Loucy (cell line): Measurements from ENCODE around the gene MTF1.

Experiments
- H2AFZ ChIP-seq: fragments of 200-600 bp; sonication (generic); 2 replicates; pipeline ENCODE4 v1.6.0; 2016; ENCODE audit warnings: antibody characterized with exemption, mild to moderate bottlenecking, low read length, moderate library complexity
- H3F3A ChIP-seq: fragments of 200-600 bp; 2 replicates; pipeline ENCODE4 v1.6.0; 2016; ENCODE audit warnings: antibody characterized with exemption, low read depth, mild to moderate bottlenecking
- H3K27me3 ChIP-seq: fragments of 200-600 bp; sonication (generic); 2 replicates; pipeline ENCODE4 v1.6.1; 2014; ENCODE audit warnings: low read length, mild to moderate bottlenecking; ENCODE audit not compliant: insufficient read depth, poor library complexity, severe bottlenecking
- H3K36me3 ChIP-seq: fragments of 200-600 bp; sonication (generic); 2 replicates; pipeline ENCODE4 v1.6.1; 2016; ENCODE audit warnings: low read length; ENCODE audit not compliant: insufficient read depth
- H3K4me1 ChIP-seq: fragments of 200-600 bp; sonication (generic); 2 replicates; pipeline ENCODE4 v1.5.1; 2014; ENCODE audit warnings: low read length, mild to moderate bottlenecking; ENCODE audit not compliant: insufficient read depth, poor library complexity, severe bottlenecking
- H3K4me2 ChIP-seq: fragments of 200-600 bp; sonication (generic); 2 replicates; pipeline ENCODE4 v1.6.0; 2014; ENCODE audit warnings: antibody characterized with exemption, low read length, low read depth, mild to moderate bottlenecking; ENCODE audit not compliant: poor library complexity, severe bottlenecking
- H3K4me3 ChIP-seq: fragments of 200-600 bp; sonication (generic); 2 replicates; pipeline ENCODE4 v1.5.1; 2014; ENCODE audit warnings: low read length, mild to moderate bottlenecking, mixed read lengths; ENCODE audit not compliant: poor library complexity, severe bottlenecking
- H3K79me2 ChIP-seq: fragments of 200-600 bp; sonication (generic); 2 replicates; pipeline ENCODE4 v1.6.1; 2014; ENCODE audit warnings: low read length; ENCODE audit not compliant: insufficient read depth
- H3K9ac ChIP-seq: fragments of 200-600 bp; sonication (generic); 2 replicates; pipeline ENCODE4 v1.6.0; 2014; ENCODE audit warnings: mild to moderate bottlenecking, low read depth, low read length, moderate library complexity; ENCODE audit not compliant: poor library complexity, severe bottlenecking
- H3K9me2 ChIP-seq: fragments of 200-600 bp; sonication (generic); replicated peaks from 2 replicates; pipeline ENCODE4 v1.6.1; 2016; ENCODE audit warnings: low read depth, low read length, mixed read lengths
- H3K9me3 ChIP-seq: fragments of 200-600 bp; sonication (generic); 2 replicates; pipeline ENCODE4 v1.6.1; 2014; ENCODE audit warnings: mild to moderate bottlenecking, antibody characterized with exemption, low read length, low read depth; ENCODE audit not compliant: insufficient read depth
- H4K20me1 ChIP-seq: fragments of 200-600 bp; sonication (generic); 2 replicates; pipeline ENCODE4 v1.6.0; 2014; ENCODE audit warnings: antibody characterized with exemption, low read length, mild to moderate bottlenecking; ENCODE audit not compliant: insufficient read depth, poor library complexity, severe bottlenecking
- CTCF ChIP-seq: fragments of 200-600 bp; sonication (generic); conservative IDR thresholded peaks from 2 replicates; pipeline ENCODE4 v1.5.1; 2014; ENCODE audit warnings: mild to moderate bottlenecking, antibody characterized with exemption, low read length
- EZH2phosphoT487 ChIP-seq: fragments of 200-600 bp; IDR thresholded peaks from 2 replicates; pipeline ENCODE4 v1.6.1; 2018; ENCODE audit warnings: antibody characterized with exemption, mild to moderate bottlenecking, moderate library complexity, borderline replicate concordance

MTF1 gene

GRCh38 chr1:37831109-37831508 lies 28.3 kb downstream of the MTF1 start:
- H4K20me1 ChIP-seq: no peaks in the 10 kb centered on the region
- no peaks in the 10 kb centered on the region for H3K9me3 ChIP-seq
- H3K9ac ChIP-seq: no peak overlapping the region
- H3K4me2 ChIP-seq: no peak overlapping the region
- H3F3A ChIP-seq: no peaks in the 10 kb centered on the region
- no peak overlapping the region for H3K4me3 ChIP-seq
- peaks cover 71% of the 10 kb centered on the region; the same call in 1 of the 2 replicates for H3K36me3 ChIP-seq
- no peaks in the 10 kb centered on the region for H3K9me2 ChIP-seq
- no peaks in the 10 kb centered on the region for H3K4me1 ChIP-seq
- TF ChIP-seq EZH2phosphoT487 (no peak), CTCF (no peak)
- no peaks in the 10 kb centered on the region for H3K79me2 ChIP-seq
- H2AFZ ChIP-seq: no peak overlapping the region
- H3K27me3 ChIP-seq: no peaks in the 10 kb centered on the region

GRCh38 chr1:37828410-37829074 lies 30.9 kb downstream of the MTF1 start:
- Histone ChIP-seq H3K9me3 (no peaks in the 10 kb centered on the region), H3K27me3 (no peaks in the 10 kb centered on the region), H2AFZ (no peak overlapping the region), H3K9ac (no peak overlapping the region), H3K9me2 (no peaks in the 10 kb centered on the region), H3K4me2 (no peak overlapping the region), H3K79me2 (no peaks in the 10 kb centered on the region), H3F3A (no peaks in the 10 kb centered on the region), H3K4me1 (no peaks in the 10 kb centered on the region), H3K4me3 (no peak overlapping the region), H3K36me3 (peaks cover 54% of the 10 kb centered on the region; the same call in 1 of the 2 replicates), H4K20me1 (no peaks in the 10 kb centered on the region)
- TF ChIP-seq CTCF (no peak), EZH2phosphoT487 (no peak)

- H4K20me1 ChIP-seq: no peaks in the 10 kb centered on the region
- no peak for TF ChIP-seq EZH2phosphoT487
- no peak for TF ChIP-seq CTCF
- H3K4me3 ChIP-seq: no peak overlapping the region
- no peaks in the 10 kb centered on the region for H3K9me3 ChIP-seq
- no peaks in the 10 kb centered on the region for H3F3A ChIP-seq
- no peaks in the 10 kb centered on the region for H3K27me3 ChIP-seq
- no peak overlapping the region for H3K4me2 ChIP-seq
- no peaks in the 10 kb centered on the region for H3K9me2 ChIP-seq
- H3K79me2 ChIP-seq: no peaks in the 10 kb centered on the region
- no peak overlapping the region for H2AFZ ChIP-seq
- H3K4me1 ChIP-seq: no peaks in the 10 kb centered on the region
- no peak overlapping the region for H3K9ac ChIP-seq
- peaks cover 56% of the 10 kb centered on the region; the same call in 1 of the 2 replicates for H3K36me3 ChIP-seq
These were observed 33.9 kb downstream of the MTF1 start for GRCh38 chr1:37825506-37825905.
